ENCODE measurements around the gene MYBBP1A.

The MYBBP1A gene

GRCh38 chr17:4548721-4549531, 6.3 kb downstream of the MYBBP1A start:
- no peak for DNase-seq

DNA sequence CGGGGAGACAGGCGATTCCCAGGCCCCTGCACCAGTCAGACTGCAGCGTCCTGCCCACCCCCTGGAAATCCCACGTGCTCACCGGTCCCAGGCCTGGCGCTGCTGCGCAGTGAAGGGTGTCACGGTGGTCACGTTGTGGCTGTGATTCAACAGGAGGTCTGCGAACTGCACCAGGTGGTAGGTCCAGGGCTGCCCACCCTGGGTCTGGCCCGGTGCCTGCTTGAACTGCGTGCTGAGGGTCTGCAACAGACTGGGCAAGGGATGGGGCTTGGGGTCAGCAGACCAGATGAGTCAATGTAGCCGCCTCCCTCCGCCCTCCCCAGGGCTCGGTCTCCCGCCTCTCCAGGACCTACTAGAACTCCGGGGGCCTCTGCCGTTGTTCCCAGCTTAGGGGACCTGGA, 7.1 kb downstream of the MYBBP1A start:
- no peak for DNase-seq

GRCh38 chr17:4547118-4547906, 7.9 kb downstream of the MYBBP1A start:
- no peak for DNase-seq

DNA sequence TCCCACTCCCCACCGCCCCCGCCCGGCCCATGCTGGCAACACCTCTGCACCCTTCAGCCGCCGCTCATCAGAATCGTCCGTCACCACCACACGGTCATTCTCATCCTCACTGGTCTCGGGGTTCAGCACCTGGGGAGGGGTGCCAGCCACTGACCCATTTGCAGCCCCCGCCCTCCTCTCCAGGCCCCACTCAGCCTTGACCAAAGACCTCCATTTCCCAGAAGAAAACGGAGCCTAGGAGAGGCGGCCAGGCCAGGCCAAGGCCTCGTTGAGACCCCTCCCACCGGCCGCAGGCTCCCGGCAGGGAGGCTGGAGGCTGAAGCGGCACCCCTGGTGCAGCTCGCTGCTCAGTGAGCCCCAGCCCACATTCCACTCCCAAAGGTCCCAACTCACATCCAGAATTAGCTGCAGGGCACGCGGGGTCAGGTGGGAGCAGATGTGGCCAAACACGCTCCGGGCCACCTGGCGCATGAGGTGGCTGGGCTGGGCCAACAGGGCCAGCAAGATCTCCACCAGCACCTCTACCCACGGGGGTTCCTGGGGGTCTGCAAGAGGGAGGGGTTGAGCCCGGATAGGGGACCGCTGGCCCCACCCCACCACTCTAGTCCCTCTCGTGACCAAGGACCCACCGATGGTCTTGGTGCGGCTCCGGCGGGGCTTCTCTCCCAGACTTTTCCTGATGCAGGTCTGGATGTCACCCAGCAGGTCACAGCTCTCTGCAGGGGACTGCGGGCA, 9.8 kb downstream of the MYBBP1A start:
- no peak for DNase-seq

DNA sequence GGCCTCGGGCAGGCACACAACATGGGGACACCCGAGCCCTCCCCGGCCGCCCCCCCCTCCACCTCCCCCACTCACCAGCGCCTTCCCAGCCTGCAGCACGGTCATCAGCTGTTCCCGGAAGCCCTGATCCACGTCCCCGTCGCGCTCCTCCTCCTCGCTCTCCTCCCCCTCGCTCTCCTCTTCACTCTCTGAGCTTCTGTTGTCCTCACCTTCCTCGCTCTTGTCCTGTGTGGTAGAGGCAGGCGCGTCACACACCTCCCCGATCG, 10.3 kb downstream of the MYBBP1A start:
- no peak for DNase-seq

- no peak for DNase-seq
Observed at GRCh38 chr17:4544135-4544950, 10.8 kb downstream of the MYBBP1A start.

DNA sequence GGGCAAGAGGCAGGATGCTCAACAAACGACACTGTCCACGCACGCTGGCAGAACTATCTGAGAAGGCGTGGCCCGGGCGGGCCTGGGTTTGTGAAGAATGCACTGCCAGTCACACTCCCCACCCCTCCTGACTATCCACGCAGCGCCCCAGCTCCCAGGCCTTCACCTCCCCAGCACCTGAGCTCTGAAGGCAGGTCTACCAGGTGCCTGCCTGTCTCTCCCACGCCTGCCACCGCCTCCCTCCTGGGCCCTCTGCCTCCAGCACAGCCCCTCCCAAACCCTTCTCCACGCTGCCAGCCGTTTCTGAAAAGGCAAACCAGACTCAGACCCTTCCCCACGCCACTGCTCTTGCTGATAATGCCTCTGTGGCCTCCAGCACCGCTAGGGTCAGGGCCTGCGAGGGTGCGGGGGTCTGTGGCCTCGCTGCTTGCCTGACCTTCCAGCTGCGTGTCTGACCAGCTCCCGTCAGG, 11.6 kb downstream of the MYBBP1A start:
- no peak for DNase-seq

DNA sequence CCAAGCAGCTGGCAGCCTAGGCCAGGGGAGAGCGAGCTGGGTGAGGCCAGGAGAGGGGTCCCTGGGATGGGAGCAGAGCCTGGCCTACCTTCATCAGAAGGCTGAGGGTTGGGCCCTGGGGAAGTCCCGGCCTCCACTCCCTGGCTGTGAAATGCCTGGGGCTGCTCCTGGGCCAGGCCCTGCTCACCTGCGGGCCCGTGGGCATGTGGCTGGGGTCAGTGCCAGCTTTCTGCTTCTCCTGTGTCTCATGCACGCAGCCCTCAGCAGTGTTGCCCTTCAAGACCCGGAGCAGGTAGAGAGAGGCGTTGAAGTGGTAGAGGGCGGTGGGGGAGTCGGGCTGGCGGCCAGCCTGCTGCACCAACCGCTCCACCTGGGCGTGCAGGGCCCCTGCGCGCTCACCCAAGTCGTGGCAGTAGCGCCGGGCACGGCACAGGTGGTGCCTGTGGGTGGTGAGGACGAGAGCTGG, 12.4 kb downstream of the MYBBP1A start:
- DNase-seq: no peak

DNA sequence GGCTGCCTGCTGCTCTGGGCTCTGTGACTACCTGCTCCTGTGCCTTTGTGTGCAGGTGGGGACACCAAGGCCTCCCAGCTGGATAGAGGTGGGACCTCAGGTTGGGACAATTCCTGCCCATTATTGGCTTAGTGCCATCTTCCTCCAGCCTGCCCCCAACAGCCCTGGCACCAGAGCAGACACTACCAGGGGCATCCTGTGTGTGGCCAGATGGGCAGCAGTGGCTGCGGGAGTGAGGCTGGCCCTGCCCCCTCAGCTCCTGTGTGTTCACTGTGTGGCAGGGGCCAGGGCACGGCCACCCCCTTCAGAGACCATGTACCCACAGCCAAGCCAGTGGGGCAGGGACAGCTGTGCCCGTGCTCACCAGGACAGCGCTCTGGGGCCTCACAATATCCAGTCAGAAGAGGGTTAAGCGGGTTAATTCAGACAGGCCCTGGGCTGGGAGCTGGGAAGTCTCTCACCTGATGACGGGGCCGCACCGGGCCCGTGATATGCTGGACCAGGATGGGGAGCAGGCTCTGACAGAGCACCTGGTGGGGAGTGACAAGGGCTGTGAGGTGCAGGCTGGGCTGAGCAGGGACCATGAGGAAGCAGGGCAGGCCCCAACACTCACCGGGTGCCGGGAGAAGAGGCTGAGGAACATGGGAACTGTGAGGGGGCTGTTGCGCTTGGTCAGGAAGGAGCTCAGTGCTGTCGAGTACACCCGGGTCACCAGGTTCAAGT, 13.0 kb downstream of the MYBBP1A start:
- DNase-seq: no peak

DNA sequence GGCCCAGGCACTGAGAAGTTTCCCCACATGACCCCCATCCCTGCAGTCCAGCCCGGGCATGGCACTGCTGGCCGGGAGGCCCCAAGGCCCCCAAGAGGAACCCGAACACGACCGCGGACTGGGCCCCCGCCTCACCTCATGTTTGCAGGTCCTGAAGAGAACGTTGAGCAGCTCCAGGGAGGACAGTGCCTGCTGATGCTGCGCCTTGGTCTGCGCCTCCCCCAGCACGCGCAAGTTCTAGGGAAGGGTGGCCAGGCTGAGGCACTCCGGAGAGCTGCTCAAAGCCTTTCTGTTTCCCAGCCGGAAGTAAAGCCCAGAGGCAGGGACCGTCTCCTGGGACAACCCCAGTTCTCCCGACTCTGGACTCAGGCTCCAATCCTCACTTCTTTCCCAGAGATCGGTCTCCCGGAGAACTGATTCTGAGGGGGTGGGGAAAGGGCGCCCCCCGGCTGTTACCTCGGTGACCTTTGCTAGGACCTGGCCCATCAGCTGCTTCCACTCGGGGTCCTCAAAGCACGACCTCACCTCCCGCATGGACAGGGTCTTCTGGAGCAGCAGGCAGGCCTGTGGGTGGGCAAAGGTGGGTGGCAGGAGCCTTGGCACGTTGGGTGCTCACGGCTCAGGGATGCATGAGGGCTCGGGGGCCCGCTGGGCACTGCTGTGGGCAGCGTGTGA, 13.7 kb downstream of the MYBBP1A start:
- DNase-seq: no peak

- no peak for DNase-seq
Observed at GRCh38 chr17:4540687-4541327, 14.4 kb downstream of the MYBBP1A start.

- no peak for DNase-seq
Observed at GRCh38 chr17:4540224-4540651, 14.9 kb downstream of the MYBBP1A start.

- DNase-seq: no peak
Observed at GRCh38 chr17:4539576-4540223, 15.5 kb downstream of the MYBBP1A start.

DNA sequence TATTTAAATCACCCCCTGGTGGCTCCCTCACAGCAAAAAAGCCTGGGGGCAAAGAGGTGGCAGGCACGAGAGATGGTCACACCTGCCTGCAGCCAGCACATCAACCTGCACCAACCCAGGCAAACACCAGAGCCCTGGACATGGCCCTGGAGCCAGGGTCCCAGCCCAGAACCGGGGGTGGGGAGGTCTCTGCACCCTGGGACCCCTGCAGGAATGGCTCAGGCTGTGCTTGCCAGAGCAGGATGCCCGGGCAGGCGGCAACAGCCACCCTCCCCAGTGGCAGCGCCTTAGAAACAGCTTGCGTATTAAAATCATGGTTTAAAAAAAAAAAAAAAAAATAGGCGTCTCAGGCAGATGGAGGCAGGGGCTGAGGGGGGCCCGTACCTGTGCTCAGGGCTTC, 16.2 kb downstream of the MYBBP1A start:
- DNase-seq: no peak

DNA sequence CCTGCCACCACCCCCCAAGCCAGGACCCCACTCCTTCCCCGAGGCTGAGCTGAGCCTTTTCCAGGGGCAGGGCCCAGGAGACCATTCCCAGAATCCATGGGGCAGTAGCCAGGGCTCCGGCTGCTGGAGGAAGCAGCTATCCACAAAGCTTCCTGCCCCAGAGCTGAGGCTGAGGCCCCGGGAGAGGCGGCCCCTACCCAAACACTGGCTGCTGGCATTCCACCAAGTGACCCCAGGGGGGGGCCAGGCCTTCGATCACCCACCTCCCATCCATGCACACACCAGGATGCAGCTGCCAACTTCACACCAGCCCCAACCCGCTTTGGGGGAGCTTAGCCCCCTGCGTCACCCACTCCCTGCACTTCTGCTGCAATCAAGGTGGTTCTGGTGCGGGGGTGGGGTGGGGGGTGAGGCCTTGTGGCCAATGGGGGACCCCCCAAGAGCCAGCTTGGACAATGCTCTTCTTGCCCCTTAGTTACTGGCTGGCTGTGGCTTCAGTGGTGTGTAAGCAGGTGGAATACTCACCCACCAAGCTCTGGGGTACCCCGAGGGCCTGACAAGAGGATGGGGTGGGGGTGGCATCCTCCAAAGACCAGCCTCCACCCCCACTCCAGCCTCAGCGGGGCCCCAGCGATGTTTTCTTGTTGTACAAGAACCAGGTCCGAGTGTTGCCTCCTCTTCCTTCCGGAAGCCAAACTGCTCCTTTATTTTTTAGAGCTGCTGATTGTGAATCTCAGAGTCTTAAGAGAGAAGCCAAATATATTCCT, 16.8 kb downstream of the MYBBP1A start:
- no peak for DNase-seq

GRCh38 chr17:4537451-4538235, 17.5 kb downstream of the MYBBP1A start:
- DNase-seq: no peak

- no peak for DNase-seq
Observed at GRCh38 chr17:4536742-4537411, 18.3 kb downstream of the MYBBP1A start.

DNA sequence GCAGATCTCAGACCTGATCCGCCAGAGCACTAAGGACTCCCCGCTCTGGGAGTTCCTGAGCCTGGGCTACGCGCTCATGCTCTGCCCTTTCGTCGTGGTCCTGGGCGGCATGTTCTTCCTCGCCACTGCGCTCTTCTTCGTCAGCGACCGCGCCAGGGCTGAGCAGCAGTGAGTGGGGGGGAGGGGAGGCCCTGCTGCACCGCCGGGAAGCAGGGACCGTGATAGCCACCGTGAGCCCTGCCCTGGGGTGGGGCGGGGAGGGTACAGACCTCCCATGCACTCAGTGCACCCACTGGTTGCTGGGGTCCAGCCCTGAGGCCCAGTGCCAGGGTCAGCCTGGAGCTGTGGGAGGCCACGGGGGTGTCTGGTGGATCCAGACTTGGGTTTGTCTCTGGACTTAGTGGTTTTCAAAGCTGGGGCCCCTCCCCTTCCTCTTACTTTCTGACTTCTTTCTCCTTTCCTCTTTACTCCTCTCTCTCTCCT, 18.9 kb downstream of the MYBBP1A start:
- DNase-seq: no peak

Measured in AML-193 (cell line).